ENCODE data around the gene ZNF784.
"Not testable (repeated sequence)": the region's sequence is repeated elsewhere in the genome, so short reads cannot be mapped to it uniquely, and the experiment has no call there.

Gene ZNF784

GRCh38 chr19:55582284-55582683 is 42.1 kb downstream of the ZNF784 start:
- FAIRE-seq: not testable (repeated sequence)

DNA sequence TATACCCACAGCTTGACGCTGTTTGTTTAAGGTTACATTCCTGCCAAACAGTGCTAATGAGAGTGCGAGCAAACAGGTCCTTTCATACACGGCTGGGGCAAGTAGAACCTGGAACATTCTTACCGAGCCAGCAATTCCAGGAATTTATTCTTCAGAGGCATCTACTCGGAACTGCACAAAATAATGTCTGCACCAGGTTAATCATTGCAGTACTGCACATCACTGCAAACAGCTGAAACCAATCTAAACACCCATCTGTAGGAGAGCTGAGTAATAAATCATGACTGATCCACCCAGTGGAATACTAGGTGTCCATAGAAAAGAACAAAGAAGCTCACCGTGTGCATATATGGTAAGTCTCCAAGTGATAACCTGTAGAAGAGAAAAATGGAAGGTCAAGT is 42.5 kb downstream of the ZNF784 start:
- FAIRE-seq: no peak

- no peak for FAIRE-seq
These were observed 43.1 kb downstream of the ZNF784 start for GRCh38 chr19:55581145-55581822.

- FAIRE-seq: no peak
These were observed 43.7 kb downstream of the ZNF784 start, which contains the start of gene ZNF579 for GRCh38 chr19:55580628-55581144. Gene ZNF579 (minus strand): TSS chr19:55580848. CDS start chr19:55579639, 1,209 bp downstream.

DNA sequence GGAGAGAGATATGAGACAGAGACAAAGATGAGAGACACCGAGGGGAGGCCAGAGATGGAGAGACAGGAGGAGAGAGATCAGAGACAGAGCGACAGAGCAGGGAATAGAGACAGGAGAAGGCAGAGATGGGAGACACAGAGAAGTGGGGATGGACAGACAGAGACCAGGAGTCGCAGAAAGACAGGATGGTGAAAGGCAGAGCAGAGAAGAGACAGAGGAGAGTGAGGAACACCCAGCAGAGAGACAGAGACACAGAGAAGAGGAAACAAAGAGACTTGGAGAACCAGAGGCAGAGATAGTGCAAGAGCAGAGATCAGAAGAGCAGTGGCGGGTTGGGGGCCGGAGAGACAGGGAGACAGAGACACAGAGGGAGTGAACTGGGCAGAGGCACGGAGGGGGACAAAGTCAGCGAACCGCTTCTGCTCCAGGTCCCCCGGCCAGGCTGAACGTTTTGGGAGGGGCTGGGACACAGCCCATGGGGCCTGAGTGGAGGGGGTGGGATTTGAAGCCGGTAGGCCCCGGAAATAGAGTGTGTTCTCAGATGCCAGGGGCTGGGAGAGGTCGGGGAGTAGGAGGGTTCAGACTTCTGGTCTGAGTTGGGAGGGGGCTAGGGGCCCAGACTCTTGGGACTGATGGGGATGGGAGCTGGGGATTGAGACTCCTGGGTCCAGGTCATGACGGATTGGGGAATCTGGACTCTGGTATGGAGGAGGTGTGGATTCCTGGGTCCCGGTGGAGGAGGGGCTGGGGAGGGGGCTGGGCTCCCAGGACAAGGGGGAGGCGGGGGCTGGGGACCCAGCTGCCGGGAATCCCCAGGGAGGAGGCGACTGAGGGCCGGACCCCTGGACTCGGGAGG is 44.4 kb downstream of the ZNF784 start:
- FAIRE-seq: no peak

DNA sequence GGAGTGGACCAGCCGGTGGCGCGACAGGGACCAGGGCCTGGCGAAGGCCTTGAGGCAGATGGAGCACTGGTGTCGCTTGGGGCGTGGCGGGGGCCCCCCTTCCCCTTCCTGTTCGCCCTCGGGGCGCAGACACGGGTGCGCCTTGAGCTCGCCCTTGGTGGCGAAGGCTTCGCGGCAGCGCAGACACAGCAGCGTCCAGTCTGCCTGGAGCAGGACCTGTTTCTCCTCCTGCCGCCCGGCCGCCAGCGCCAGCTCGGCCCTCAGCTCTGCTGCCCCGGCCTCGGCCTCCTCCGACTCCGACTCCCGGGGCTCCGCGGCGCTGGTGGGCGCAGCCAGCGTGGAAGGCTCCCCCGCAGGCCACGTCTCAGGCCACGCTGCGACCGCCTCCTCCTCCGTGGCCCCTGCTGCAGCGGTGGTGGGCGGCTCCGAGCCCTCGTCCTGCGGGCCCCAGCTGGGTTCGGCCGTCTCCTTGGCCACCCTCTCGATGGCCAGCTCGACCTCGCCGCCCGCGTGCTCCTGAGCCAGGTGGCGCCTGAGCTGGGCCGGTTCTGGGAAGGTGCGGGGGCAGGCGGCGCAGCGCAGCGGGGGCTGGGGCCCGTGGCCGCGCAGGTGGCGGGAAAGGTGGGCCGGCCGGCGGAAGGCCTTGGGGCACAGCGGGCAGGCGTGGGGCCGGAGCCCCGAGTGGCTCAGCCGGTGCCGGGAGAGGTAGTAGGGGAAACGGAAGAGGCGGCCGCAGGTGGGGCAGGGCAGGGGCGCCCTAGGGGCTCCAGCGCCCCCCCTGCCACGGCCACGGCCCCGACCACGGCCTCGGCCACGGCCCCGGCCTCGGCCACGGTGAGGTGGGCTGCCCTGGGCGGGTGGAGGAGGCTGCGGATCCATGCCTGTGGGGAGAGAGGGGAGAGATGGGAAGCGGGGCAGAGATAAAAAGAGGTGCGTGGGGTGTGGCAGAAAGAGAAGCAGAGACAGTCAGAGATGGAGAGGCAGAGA is 45.3 kb downstream of the ZNF784 start:
- FAIRE-seq: no peak

DNA sequence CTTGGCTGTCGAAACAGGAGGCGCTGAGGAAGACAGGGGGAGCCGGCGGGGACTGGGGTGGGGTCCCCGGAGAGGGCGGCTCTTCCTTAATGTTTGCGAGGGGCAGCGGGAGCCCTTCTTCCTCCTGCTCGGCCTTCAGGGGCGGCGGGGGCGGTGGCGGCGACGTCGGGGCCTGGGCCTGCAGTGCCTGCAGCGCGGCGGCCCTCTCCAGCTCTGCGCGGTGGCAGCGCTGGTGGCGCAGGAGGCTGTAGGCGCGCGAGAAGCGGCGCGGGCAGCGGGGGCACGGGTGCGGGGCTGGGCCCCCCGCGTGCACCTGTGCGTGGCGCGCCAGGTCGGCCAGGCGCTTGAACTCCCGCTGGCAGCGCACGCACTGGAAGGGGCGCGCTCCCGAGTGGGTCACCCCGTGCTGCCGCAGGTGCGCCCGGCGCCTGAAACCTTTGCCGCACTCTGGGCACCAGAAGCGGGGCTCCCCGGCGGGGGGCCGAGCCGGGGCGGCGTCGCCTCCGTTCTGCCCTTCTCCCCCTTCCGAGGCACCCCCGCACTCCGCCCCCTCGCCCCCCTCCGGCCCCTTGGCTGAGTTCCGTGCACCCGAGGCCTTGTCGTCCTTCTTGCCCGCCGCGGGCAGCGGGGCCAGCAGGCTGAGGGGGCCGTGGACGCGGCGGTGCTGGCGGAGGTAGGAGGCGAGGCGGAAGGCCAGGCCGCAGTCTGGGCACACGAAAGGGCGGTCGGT is 46.2 kb downstream of the ZNF784 start:
- no peak for FAIRE-seq

GRCh38 chr19:55576746-55577145 is 47.6 kb downstream of the ZNF784 start:
- no peak for FAIRE-seq

DNA sequence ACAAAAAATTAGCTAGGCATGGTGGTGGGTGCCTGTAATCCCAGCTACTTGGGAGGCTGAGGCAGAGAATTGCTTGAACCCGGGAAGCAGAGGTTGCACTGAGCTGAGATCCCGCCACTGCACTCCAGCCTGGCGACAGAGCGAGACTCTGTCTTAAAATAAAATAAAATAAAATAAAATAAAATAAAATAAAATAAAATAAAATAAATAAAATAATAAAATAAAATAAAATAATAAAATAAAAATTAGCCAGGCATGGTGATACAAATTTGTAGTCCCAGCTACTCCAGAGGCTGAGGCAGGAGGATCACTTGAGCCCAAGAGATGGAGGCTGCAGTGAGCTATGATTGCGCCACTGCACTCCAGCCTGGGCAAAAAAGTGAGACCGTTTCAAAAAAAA is 50.4 kb downstream of the ZNF784 start:
- FAIRE-seq: not testable (repeated sequence)
